IMR-90 (cell line): ENCODE data around the gene PXYLP1. TPM values are rescaled to one million over a fixed set of nuclear protein-coding genes. Genes with fewer than 3 reads are reported as not detected.
A peak's percentile ranks its signal among the peaks of the same experiment; 100 is the strongest.

ENCODE experiments used
- ATAC-seq: fragments of 200-7000 bp; cut with Tn5 transposase; 2 replicates; pipeline ENCODE4 v1.9.1; 2020; ENCODE audit warnings: low read depth, mild to moderate bottlenecking, moderate library complexity
- BruUV-seq: library from RNA; stranded (reverse); fragments of 400-500 nt; replicated peaks from 2 replicates; lab custom pipeline; 2021; lab: Mats Ljungman, UMichigan
- CTCF ChIA-PET: fragments of 300-600 bp; formaldehyde crosslinking; extraction: SDS; loops from one replicate; lab custom pipeline; 2021; ENCODE audit warnings: antibody characterized with exemption; lab: Yijun Ruan, JAX
- POLR2A ChIA-PET: fragments of 300-600 bp; sonication (Branson Sonifier 250); formaldehyde crosslinking; loops from one replicate; lab custom pipeline; 2022; ENCODE audit warnings: antibody characterized with exemption; ENCODE audit not compliant: unreplicated experiment; lab: Charles Lee
- DNase-seq: peaks from one replicate; pipeline ENCODE4 v3.0.0; 2013
- H2AFZ ChIP-seq: replicated peaks from 2 replicates; pipeline ENCODE3; 2013; ENCODE audit warnings: low read length, mild to moderate bottlenecking; ENCODE audit not compliant: poor library complexity
- H2AK5ac ChIP-seq: 2 replicates; pipeline ENCODE4 v1.6.1; 2013; ENCODE audit warnings: low read depth, low read length, inconsistent platforms
- H2AK9ac ChIP-seq: replicated peaks from 2 replicates; pipeline ENCODE3; 2013; ENCODE audit warnings: mild to moderate bottlenecking, low read depth, low read length, moderate library complexity; ENCODE audit not compliant: poor library complexity
- H2BK120ac ChIP-seq: 2 replicates; pipeline ENCODE4 v1.6.1; 2013; ENCODE audit warnings: low read depth, low read length, inconsistent platforms
- H2BK15ac ChIP-seq: 3 replicates; pipeline ENCODE4 v1.6.1; 2013; ENCODE audit warnings: low read depth, low read length, inconsistent platforms
- H2BK20ac ChIP-seq: 2 replicates; pipeline ENCODE4 v1.6.1; 2013; ENCODE audit warnings: low read depth, mild to moderate bottlenecking, inconsistent platforms, low read length, moderate library complexity
- H2BK5ac ChIP-seq: 2 replicates; pipeline ENCODE4 v1.6.1; 2013; ENCODE audit warnings: mild to moderate bottlenecking, low read depth, low read length, inconsistent platforms; ENCODE audit not compliant: poor library complexity, severe bottlenecking
- H3K14ac ChIP-seq: replicated peaks from 2 replicates; pipeline ENCODE4 v1.6.1; 2013; ENCODE audit warnings: low read depth, low read length, inconsistent platforms
- H3K18ac ChIP-seq: 2 replicates; pipeline ENCODE4 v1.6.1; 2013; ENCODE audit warnings: low read depth, low read length, control low read depth
- H3K23ac ChIP-seq: 2 replicates; pipeline ENCODE4 v1.6.1; 2013; ENCODE audit warnings: low read depth, low read length, inconsistent platforms
- H3K27ac ChIP-seq: 2 replicates; pipeline ENCODE4 v1.5.1; 2013; ENCODE audit warnings: mild to moderate bottlenecking, control low read depth, low read length; ENCODE audit not compliant: insufficient read depth
- H3K27me3 ChIP-seq: 2 replicates; pipeline ENCODE4 v1.6.1; 2013; ENCODE audit warnings: low read length; ENCODE audit not compliant: control insufficient read depth, insufficient read depth
- H3K36me3 ChIP-seq: 2 replicates; pipeline ENCODE4 v1.6.1; 2013; ENCODE audit warnings: low read length, mixed read lengths; ENCODE audit not compliant: control insufficient read depth, insufficient read depth
- H3K4ac ChIP-seq: 2 replicates; pipeline ENCODE4 v1.6.1; 2013; ENCODE audit warnings: low read depth, low read length, inconsistent platforms
- H3K4me1 ChIP-seq: 2 replicates; pipeline ENCODE4 v1.6.1; 2013; ENCODE audit warnings: low read length, mixed read lengths; ENCODE audit not compliant: control insufficient read depth, insufficient read depth
- H3K4me2 ChIP-seq: 2 replicates; pipeline ENCODE4 v1.6.1; 2013; ENCODE audit warnings: low read depth, mild to moderate bottlenecking, control low read depth, low read length, moderate library complexity
- H3K4me3 ChIP-seq: 2 replicates; pipeline ENCODE4 v1.5.1; 2013; ENCODE audit warnings: low read depth, mild to moderate bottlenecking, control low read depth, low read length, moderate library complexity; ENCODE audit not compliant: insufficient read depth
- H3K56ac ChIP-seq: 2 replicates; pipeline ENCODE4 v1.6.1; 2013; ENCODE audit warnings: low read length, inconsistent platforms; ENCODE audit not compliant: insufficient read depth; ENCODE audit errors: extremely low read depth
- H3K79me1 ChIP-seq, 2 experiments: 2 replicates each; pipeline ENCODE4 v1.6.1; 2013; ENCODE audit warnings: low read length in 2 of 2, inconsistent platforms in 1 of 2, low read depth in 1 of 2
- H3K9ac ChIP-seq: 2 replicates; pipeline ENCODE4 v1.6.1; 2013; ENCODE audit warnings: low read depth, low read length, control low read depth
- H3K9me1 ChIP-seq: 2 replicates; pipeline ENCODE4 v1.6.1; 2013; ENCODE audit warnings: low read length, inconsistent platforms; ENCODE audit not compliant: insufficient read depth
- H3K9me3 ChIP-seq: 2 replicates; pipeline ENCODE4 v1.6.1; 2013; ENCODE audit warnings: low read length; ENCODE audit not compliant: control insufficient read depth, insufficient read depth
- H4K20me1 ChIP-seq: 2 replicates; pipeline ENCODE4 v1.6.1; 2013; ENCODE audit warnings: low read length, inconsistent platforms; ENCODE audit not compliant: insufficient read depth
- H4K5ac ChIP-seq: 2 replicates; pipeline ENCODE4 v1.6.1; 2013; ENCODE audit warnings: mild to moderate bottlenecking, low read depth, low read length, control low read depth
- H4K8ac ChIP-seq, 2 experiments: 2 replicates each; pipeline ENCODE4 v1.6.1; 2013; ENCODE audit warnings: low read depth in 2 of 2, low read length in 2 of 2, control low read depth in 1 of 2, inconsistent platforms in 1 of 2
- H4K91ac ChIP-seq: 2 replicates; pipeline ENCODE4 v1.6.1; 2013; ENCODE audit warnings: low read depth, low read length, inconsistent platforms; ENCODE audit not compliant: insufficient read depth
- RFX5 ChIP-seq: IDR thresholded peaks from 2 replicates; pipeline ENCODE4 v1.8.0; 2012; ENCODE audit warnings: low read depth, mild to moderate bottlenecking, low read length, moderate library complexity
- SMC3 ChIP-seq: fragments of 150-350 bp; IDR thresholded peaks from 2 replicates; pipeline ENCODE4 v1.6.1; 2016; ENCODE audit warnings: low read depth, mild to moderate bottlenecking, antibody characterized with exemption, low read length, moderate library complexity
- WGBS, 2 experiments: methylation state at CpG; one replicate each; pipeline versions ENCODE4 v1.1.5 to v1.1.7; 2013; ENCODE audit warnings: missing lambda C conversion rate in 2 of 2; ENCODE audit not compliant: insufficient read length in 1 of 2; ENCODE audit errors: extremely low coverage in 2 of 2; 5-methylcytosine and 5-hydroxymethylcytosine counted together
- dilution Hi-C: fragments of 300-500 bp; cut with HindIII; formaldehyde crosslinking; loops from one replicate; pipeline ENCODE4 v1.14.3; 2018; ENCODE audit warnings: low sequenced_read_pairs; ENCODE audit not compliant: unreplicated experiment
- in situ Hi-C: fragments of 300-500 bp; cut with MboI; formaldehyde crosslinking; loops from 3 replicates; pipeline ENCODE4 v1.14.3; 2019; ENCODE audit warnings: low sequenced_read_pairs, inconsistent platforms, mixed read lengths
- intact Hi-C: fragments of 100-400 bp; cut with micrococcal nuclease; formaldehyde crosslinking; loops from 2 replicates; pipeline ENCODE4 v1.10.0; 2022
- polyA plus RNA-seq, 3 experiments: library from polyadenylated mRNA; depleted of rRNA; stranded (reverse); fragments of >200 nt; gene quantifications; 2 replicates each; pipeline ENCODE4 v1.2.3, GENCODE V29; 2012; ENCODE audit warnings: low replicate concordance in 1 of 3
- total RNA-seq: library from RNA; depleted of rRNA; stranded (reverse); fragments of >200 nt; gene quantifications from 2 replicates; pipeline ENCODE4 v1.2.3, GENCODE V29; 2012; rRNA removed

The PXYLP1 gene
- total and polyA plus RNA-seq, 2 of the 4 experiments (the other 2 are of a cell fraction) = 11.7 to 15.6 TPM

DNA sequence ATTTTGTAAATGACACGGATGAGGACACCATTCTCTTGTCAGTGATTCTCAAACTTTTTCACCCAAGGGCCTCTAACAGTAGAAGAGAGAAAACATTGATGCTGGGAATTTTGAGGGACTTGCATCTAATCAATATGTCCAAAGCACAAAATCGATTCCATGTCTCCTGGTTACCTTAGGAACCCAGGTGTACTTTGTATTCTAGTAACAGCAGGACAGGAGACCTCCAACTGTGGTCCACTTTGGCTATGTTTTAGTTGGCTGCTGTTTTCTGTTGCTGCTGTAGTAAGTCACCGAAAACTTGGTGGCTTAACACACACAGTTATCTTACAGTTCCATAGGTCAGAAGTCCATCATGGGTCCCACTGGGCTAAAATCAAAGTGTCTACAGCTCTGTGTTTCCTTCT, 112.2 kb downstream of the PXYLP1 start:
- no peak overlapping the region for H2BK5ac ChIP-seq
- WGBS, 2 experiments = no CpG with 5 or more reads among the region's 3 CpGs
- dilution Hi-C loops (no loop called here), in situ Hi-C loops (loop anchor here (25.0 kb wide), 1 partner anchor 543 kb away; the partner anchor contains the start of gene ATP1B3), intact Hi-C loops (no loop called here)
- H3K9me3 ChIP-seq = no peaks in the 10 kb centered on the region; the same call in 1 of the 2 replicates
- no peak overlapping the region for H3K4me3 ChIP-seq
- H3K36me3 ChIP-seq = no peaks in the 10 kb centered on the region; the same call in 1 of the 2 replicates
- no peak overlapping the region for H3K4me2 ChIP-seq
- ChIA-PET POLR2A (no interaction called here), CTCF (no interaction called here)
- no peak overlapping the region for H3K9ac ChIP-seq
- no peak overlapping the region for H3K23ac ChIP-seq
- no peak overlapping the region for H3K14ac ChIP-seq
- no TSS peak for BruUV-seq
- H3K27me3 ChIP-seq = no peaks in the 10 kb centered on the region
- H2AFZ ChIP-seq = no peak overlapping the region
- H4K20me1 ChIP-seq = no peaks in the 10 kb centered on the region
- no peak overlapping the region for H4K8ac ChIP-seq
- TF ChIP-seq SMC3 = no peak
- TF ChIP-seq RFX5 = no peak
- H2BK120ac ChIP-seq = peak overlapping the region; percentile 36; the same call in 1 of the 2 replicates
- peak overlapping the region; percentile 65; the same call in 1 of the 3 replicates for H2BK15ac ChIP-seq
- no peaks in the 10 kb centered on the region for H3K9me1 ChIP-seq
- ATAC-seq (no peak), DNase-seq (no peak)
- H4K91ac ChIP-seq = no peak overlapping the region
- peaks cover 2% of the 10 kb centered on the region for H3K4me1 ChIP-seq
- no peak overlapping the region for H3K4ac ChIP-seq
- H2AK5ac ChIP-seq = no peak overlapping the region
- no peak overlapping the region for H2AK9ac ChIP-seq
- H4K5ac ChIP-seq = no peak overlapping the region
- H3K27ac ChIP-seq = no peak overlapping the region
- H2BK20ac ChIP-seq = no peak overlapping the region
- H3K56ac ChIP-seq = no peak overlapping the region
- no peak overlapping the region for H3K18ac ChIP-seq
- H3K79me1 ChIP-seq = no peaks in the 10 kb centered on the region

Other genes with a start within 250 kb of the PXYLP1 start
- not detected in 2 replicates for gene SPSB4, start 180.5 kb upstream of the PXYLP1 start, total RNA-seq
- gene SPSB4, start 180.5 kb upstream of the PXYLP1 start, polyA plus RNA-seq (2012; rRNA removed) = not detected in 2 replicates
- gene ZBTB38, start 136.7 kb downstream of the PXYLP1 start, total RNA-seq = 230 and 274 TPM in 2 replicates
- gene ZBTB38, start 136.7 kb downstream of the PXYLP1 start, polyA plus RNA-seq (2012; rRNA removed) = 44.9 and 45.1 TPM in 2 replicates